Measurements from ENCODE around the gene CLPTM1.

DNA sequence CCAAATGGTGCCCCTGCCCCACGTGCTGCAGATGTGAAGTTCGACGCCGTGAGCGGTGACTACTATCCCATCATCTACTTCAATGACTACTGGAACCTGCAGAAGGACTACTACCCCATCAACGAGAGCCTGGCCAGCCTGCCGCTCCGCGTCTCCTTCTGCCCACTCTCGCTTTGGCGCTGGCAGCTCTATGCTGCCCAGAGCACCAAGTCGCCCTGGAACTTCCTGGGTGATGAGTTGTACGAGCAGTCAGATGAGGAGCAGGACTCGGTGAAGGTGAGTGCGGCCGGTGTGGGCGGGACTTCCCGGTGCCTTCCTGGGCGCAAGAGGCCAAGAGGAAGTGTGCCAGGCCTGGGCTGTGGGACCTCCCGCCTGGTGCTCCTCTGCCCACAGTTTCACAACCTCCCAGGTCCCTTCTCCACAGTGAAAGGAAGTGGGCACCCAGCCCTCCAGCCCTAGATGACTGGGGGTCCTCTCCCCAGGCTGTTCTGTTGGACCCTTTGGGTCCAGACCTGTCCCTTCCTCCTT is 32.0 kb downstream of the CLPTM1 start:
- TF ChIP-seq, protein P1, sequence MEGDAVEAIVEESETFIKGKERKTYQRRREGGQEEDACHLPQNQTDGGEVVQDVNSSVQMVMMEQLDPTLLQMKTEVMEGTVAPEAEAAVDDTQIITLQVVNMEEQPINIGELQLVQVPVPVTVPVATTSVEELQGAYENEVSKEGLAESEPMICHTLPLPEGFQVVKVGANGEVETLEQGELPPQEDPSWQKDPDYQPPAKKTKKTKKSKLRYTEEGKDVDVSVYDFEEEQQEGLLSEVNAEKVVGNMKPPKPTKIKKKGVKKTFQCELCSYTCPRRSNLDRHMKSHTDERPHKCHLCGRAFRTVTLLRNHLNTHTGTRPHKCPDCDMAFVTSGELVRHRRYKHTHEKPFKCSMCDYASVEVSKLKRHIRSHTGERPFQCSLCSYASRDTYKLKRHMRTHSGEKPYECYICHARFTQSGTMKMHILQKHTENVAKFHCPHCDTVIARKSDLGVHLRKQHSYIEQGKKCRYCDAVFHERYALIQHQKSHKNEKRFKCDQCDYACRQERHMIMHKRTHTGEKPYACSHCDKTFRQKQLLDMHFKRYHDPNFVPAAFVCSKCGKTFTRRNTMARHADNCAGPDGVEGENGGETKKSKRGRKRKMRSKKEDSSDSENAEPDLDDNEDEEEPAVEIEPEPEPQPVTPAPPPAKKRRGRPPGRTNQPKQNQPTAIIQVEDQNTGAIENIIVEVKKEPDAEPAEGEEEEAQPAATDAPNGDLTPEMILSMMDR (IDR thresholded peaks at IDR 0.05): no peak
- TF ChIP-seq POLR2A (IDR thresholded peaks at IDR 0.05): no peak
- no peak for TF ChIP-seq EP300 (IDR thresholded peaks at IDR 0.05)

All from ovary (tissue), 3 donors.